IgD-negative memory B cell (primary cell): ENCODE measurements around the gene KRT35. TPM values are rescaled to one million over a fixed set of nuclear protein-coding genes. Genes with fewer than 3 reads are reported as not detected.
A peak's percentile ranks its signal among the peaks of the same experiment; 100 is the strongest.

Experiments used
- H3K27ac Mint-ChIP-seq, 3 donors: one replicate each; pipeline ENCODE4 v1.8.0; 2020 to 2022; ENCODE audit warnings: mild to moderate bottlenecking in 3 of 3, mixed read lengths in 3 of 3, moderate library complexity in 1 of 3
- H3K27me3 Mint-ChIP-seq: one replicate; pipeline ENCODE4 v1.8.0; 2021; ENCODE audit warnings: mixed read lengths
- H3K36me3 Mint-ChIP-seq: one replicate; pipeline ENCODE4 v1.8.0; 2020; ENCODE audit warnings: mild to moderate bottlenecking, mixed read lengths
- H3K4me1 Mint-ChIP-seq, 3 donors: one replicate each; pipeline ENCODE4 v1.8.0; 2020 to 2022; ENCODE audit warnings: mixed read lengths in 3 of 3, mild to moderate bottlenecking in 1 of 3
- H3K4me3 Mint-ChIP-seq, 4 donors: one replicate each; pipeline ENCODE4 v1.8.0; 2020 to 2022; ENCODE audit warnings: mild to moderate bottlenecking in 4 of 4, mixed read lengths in 4 of 4, moderate library complexity in 3 of 4
- H3K9me3 Mint-ChIP-seq, 3 donors: one replicate each; pipeline ENCODE4 v1.8.0; 2020 to 2021; ENCODE audit warnings: mixed read lengths in 3 of 3, mild to moderate bottlenecking in 1 of 3
- polyA plus RNA-seq: library from polyadenylated mRNA; unstranded; fragments of 300-500 nt; fragmentation: Illumina TruSeq; gene quantifications from one replicate; pipeline ENCODE4 v1.2.3, GENCODE V29; 2021

Gene KRT35
- polyA plus RNA-seq, 1 donor from 2014 or later = not detected

GRCh38 chr17:41503202-41503601 lies 22.3 kb upstream of the KRT35 start:
- H3K4me3 Mint-ChIP-seq = peak overlapping the region in 1 of 4 donors; percentile 27
- H3K36me3 Mint-ChIP-seq = no peaks in the 10 kb centered on the region
- H3K27me3 Mint-ChIP-seq = peaks cover 4% of the 10 kb centered on the region
- H3K9me3 Mint-ChIP-seq = no peaks in the 10 kb centered on the region
- H3K4me1 Mint-ChIP-seq = peaks cover 0 to 4% (median 2%) of the 10 kb centered on the region in 3 donors
- no peak overlapping the region for H3K27ac Mint-ChIP-seq

GRCh38 chr17:41500131-41500911 lies 19.4 kb upstream of the KRT35 start:
- H3K27me3 Mint-ChIP-seq = peaks cover 4% of the 10 kb centered on the region
- H3K4me1 Mint-ChIP-seq = peaks cover 0 to 11% (median 4%) of the 10 kb centered on the region in 3 donors
- H3K4me3 Mint-ChIP-seq = no peak overlapping the region
- H3K9me3 Mint-ChIP-seq = no peaks in the 10 kb centered on the region
- H3K27ac Mint-ChIP-seq = no peak overlapping the region
- H3K36me3 Mint-ChIP-seq = no peaks in the 10 kb centered on the region

- H3K27ac Mint-ChIP-seq = no peak overlapping the region
- H3K4me1 Mint-ChIP-seq = peaks cover 0 to 11% (median 4%) of the 10 kb centered on the region in 3 donors
- H3K9me3 Mint-ChIP-seq = no peaks in the 10 kb centered on the region
- H3K36me3 Mint-ChIP-seq = no peaks in the 10 kb centered on the region
- H3K4me3 Mint-ChIP-seq = no peak overlapping the region
- peaks cover 4% of the 10 kb centered on the region for H3K27me3 Mint-ChIP-seq
Measured at GRCh38 chr17:41499714-41500113, 18.8 kb upstream of the KRT35 start.

- H3K27ac Mint-ChIP-seq = no peak overlapping the region
- peaks cover 2% of the 10 kb centered on the region for H3K27me3 Mint-ChIP-seq
- peaks cover 0 to 11% (median 4%) of the 10 kb centered on the region in 3 donors for H3K4me1 Mint-ChIP-seq
- no peak overlapping the region for H3K4me3 Mint-ChIP-seq
- peaks cover 2% of the 10 kb centered on the region for H3K36me3 Mint-ChIP-seq
- H3K9me3 Mint-ChIP-seq = no peaks in the 10 kb centered on the region
Measured at GRCh38 chr17:41498276-41498675, 17.3 kb upstream of the KRT35 start.

- Mint-ChIP-seq H3K4me1 (peaks cover 0 to 11% (median 4%) of the 10 kb centered on the region in 3 donors), H3K27me3 (peaks cover 2% of the 10 kb centered on the region), H3K9me3 (no peaks in the 10 kb centered on the region), H3K27ac (no peak overlapping the region), H3K36me3 (peaks cover 2% of the 10 kb centered on the region), H3K4me3 (no peak overlapping the region)
Measured at GRCh38 chr17:41496803-41497484, 16.0 kb upstream of the KRT35 start.

- Mint-ChIP-seq H3K27me3 (no peaks in the 10 kb centered on the region), H3K9me3 (no peaks in the 10 kb centered on the region), H3K27ac (peak overlapping the region in 1 of 3 donors; percentile 16)
Measured at GRCh38 chr17:41494524-41494923, 13.6 kb upstream of the KRT35 start.

GRCh38 chr17:41492771-41493170 lies 11.8 kb upstream of the KRT35 start:
- Mint-ChIP-seq H3K4me1 (peaks cover 0 to 14% (median 0%) of the 10 kb centered on the region in 3 donors), H3K27ac (no peak overlapping the region), H3K36me3 (peaks cover 2% of the 10 kb centered on the region), H3K4me3 (no peak overlapping the region), H3K27me3 (no peaks in the 10 kb centered on the region), H3K9me3 (no peaks in the 10 kb centered on the region)

More at GRCh38 chr17:41494524-41494923, 13.6 kb upstream of the KRT35 start:
- H3K36me3 Mint-ChIP-seq = peaks cover 2% of the 10 kb centered on the region
- H3K4me1 Mint-ChIP-seq = peaks cover 0 to 19% (median 4%) of the 10 kb centered on the region in 3 donors
- no peak overlapping the region for H3K4me3 Mint-ChIP-seq

GRCh38 chr17:41492351-41492750 lies 11.4 kb upstream of the KRT35 start:
- Mint-ChIP-seq H3K9me3 (no peaks in the 10 kb centered on the region), H3K27me3 (no peaks in the 10 kb centered on the region), H3K27ac (peak overlapping the region in 1 of 3 donors; percentile 78), H3K4me3 (no peak overlapping the region), H3K4me1 (peaks cover 0 to 14% (median 0%) of the 10 kb centered on the region in 3 donors), H3K36me3 (peaks cover 2% of the 10 kb centered on the region)

GRCh38 chr17:41491476-41491875 lies 10.5 kb upstream of the KRT35 start:
- Mint-ChIP-seq H3K36me3 (peaks cover 2% of the 10 kb centered on the region), H3K27ac (no peak overlapping the region), H3K27me3 (no peaks in the 10 kb centered on the region), H3K9me3 (no peaks in the 10 kb centered on the region), H3K4me1 (peaks cover 0 to 8% (median 0%) of the 10 kb centered on the region in 3 donors), H3K4me3 (no peak overlapping the region)

- H3K4me3 Mint-ChIP-seq = peak overlapping the region in 1 of 4 donors; percentile 83
Measured at GRCh38 chr17:41490000-41490990, 9.3 kb upstream of the KRT35 start.

GRCh38 chr17:41489531-41489930 lies 8.6 kb upstream of the KRT35 start, which contains the start of gene KRT36:
KRT36 (minus strand) TSS chr17:41489910; CDS start chr17:41489864, 46 bp downstream.
- no peaks in the 10 kb centered on the region for H3K27me3 Mint-ChIP-seq
- peaks cover 0 to 8% (median 0%) of the 10 kb centered on the region in 3 donors for H3K4me1 Mint-ChIP-seq
- H3K4me3 Mint-ChIP-seq = peak within 1 kb of the TSS in 1 of 4 donors; percentile 83
- peak within 1 kb of the TSS in 1 of 3 donors; percentile 28 for H3K27ac Mint-ChIP-seq
- no peaks in the 10 kb centered on the region for H3K9me3 Mint-ChIP-seq
- peaks cover 2% of the 10 kb centered on the region for H3K36me3 Mint-ChIP-seq

More at GRCh38 chr17:41490000-41490990, 9.3 kb upstream of the KRT35 start:
- H3K27me3 Mint-ChIP-seq = no peaks in the 10 kb centered on the region
- H3K9me3 Mint-ChIP-seq = no peaks in the 10 kb centered on the region
- no peak overlapping the region for H3K27ac Mint-ChIP-seq
- H3K4me1 Mint-ChIP-seq = peaks cover 0 to 8% (median 0%) of the 10 kb centered on the region in 3 donors
- peaks cover 2% of the 10 kb centered on the region for H3K36me3 Mint-ChIP-seq

GRCh38 chr17:41486809-41487530 lies 6.0 kb upstream of the KRT35 start:
- Mint-ChIP-seq H3K4me3 (no peak overlapping the region), H3K9me3 (no peaks in the 10 kb centered on the region), H3K27ac (no peak overlapping the region), H3K36me3 (no peaks in the 10 kb centered on the region), H3K27me3 (peaks cover 4% of the 10 kb centered on the region), H3K4me1 (peaks cover 0 to 8% (median 0%) of the 10 kb centered on the region in 3 donors)

- no peak overlapping the region for H3K27ac Mint-ChIP-seq
- peaks cover 4% of the 10 kb centered on the region for H3K27me3 Mint-ChIP-seq
- H3K4me1 Mint-ChIP-seq = peaks cover 0 to 8% (median 0%) of the 10 kb centered on the region in 3 donors
- H3K4me3 Mint-ChIP-seq = no peak overlapping the region
- H3K9me3 Mint-ChIP-seq = no peaks in the 10 kb centered on the region
- H3K36me3 Mint-ChIP-seq = no peaks in the 10 kb centered on the region
Measured at GRCh38 chr17:41486316-41486715, 5.4 kb upstream of the KRT35 start.
